MCF 10A (cell line): ENCODE measurements around the gene BATF3. TPM values are rescaled to one million over a fixed set of nuclear protein-coding genes. Genes with fewer than 3 reads are reported as not detected.
"Not testable (repeated sequence)": the region's sequence is repeated elsewhere in the genome, so short reads cannot be mapped to it uniquely, and the experiment has no call there.

Experiments used
- BruUV-seq: library from RNA; stranded (reverse); fragments of 400-500 nt; replicated peaks from 2 replicates; lab custom pipeline; 2021; lab: Mats Ljungman, UMichigan
- CTCF ChIA-PET: fragments of 300-600 bp; sonication (Branson Sonifier 250); formaldehyde crosslinking; extraction: SDS; loops from one replicate; lab custom pipeline; 2021; ENCODE audit warnings: antibody characterized with exemption, inconsistent platforms; lab: Yijun Ruan, JAX
- POLR2A ChIA-PET: fragments of 300-600, 350-650 bp; sonication (Branson Sonifier 250); formaldehyde crosslinking; extraction: SDS; loops from one replicate; lab custom pipeline; 2020; ENCODE audit warnings: antibody characterized with exemption, inconsistent platforms; lab: Yijun Ruan, JAX
- DNase-seq: peaks from one replicate; pipeline ENCODE4 v3.0.0-alpha.2; 2018; ENCODE audit not compliant: unreplicated experiment
- H3K27ac Mint-ChIP-seq: one replicate; pipeline ENCODE4 v1.8.0; 2022; ENCODE audit warnings: mild to moderate bottlenecking, low read depth, mixed read lengths; ENCODE audit not compliant: unreplicated experiment
- H3K27me3 Mint-ChIP-seq: one replicate; pipeline ENCODE4 v1.8.0; 2022; ENCODE audit warnings: mixed read lengths; ENCODE audit not compliant: insufficient read depth, unreplicated experiment
- H3K36me3 Mint-ChIP-seq: one replicate; pipeline ENCODE4 v1.8.0; 2022; ENCODE audit warnings: mild to moderate bottlenecking, moderate library complexity, mixed read lengths; ENCODE audit not compliant: insufficient read depth, unreplicated experiment
- H3K4me1 Mint-ChIP-seq: one replicate; pipeline ENCODE4 v1.8.0; 2022; ENCODE audit warnings: mixed read lengths; ENCODE audit not compliant: insufficient read depth, unreplicated experiment
- H3K4me3 Mint-ChIP-seq: one replicate; pipeline ENCODE4 v1.8.0; 2022; ENCODE audit warnings: mild to moderate bottlenecking, moderate library complexity, mixed read lengths; ENCODE audit not compliant: unreplicated experiment
- H3K9me3 Mint-ChIP-seq: one replicate; pipeline ENCODE4 v1.8.0; 2022; ENCODE audit warnings: mixed read lengths; ENCODE audit not compliant: unreplicated experiment
- intact Hi-C: fragments of 100-400 bp; cut with micrococcal nuclease; formaldehyde crosslinking; loops from 2 replicates; pipeline ENCODE4 v1.14.1; 2022
- total RNA-seq: library from RNA; stranded (reverse); gene quantifications from 2 replicates; pipeline ENCODE4 v1.2.3, GENCODE V29; 2022
- TF ChIP-seq, protein P1 (sequence below): fragments of 200-600 bp; IDR thresholded peaks from one replicate; pipeline ENCODE4 v1.8.0; 2022; ENCODE audit warnings: antibody characterized with exemption, mild to moderate bottlenecking; ENCODE audit not compliant: unreplicated experiment

Gene BATF3
- total RNA-seq, 1 experiment from 2014 or later, result 1.5 TPM

DNA sequence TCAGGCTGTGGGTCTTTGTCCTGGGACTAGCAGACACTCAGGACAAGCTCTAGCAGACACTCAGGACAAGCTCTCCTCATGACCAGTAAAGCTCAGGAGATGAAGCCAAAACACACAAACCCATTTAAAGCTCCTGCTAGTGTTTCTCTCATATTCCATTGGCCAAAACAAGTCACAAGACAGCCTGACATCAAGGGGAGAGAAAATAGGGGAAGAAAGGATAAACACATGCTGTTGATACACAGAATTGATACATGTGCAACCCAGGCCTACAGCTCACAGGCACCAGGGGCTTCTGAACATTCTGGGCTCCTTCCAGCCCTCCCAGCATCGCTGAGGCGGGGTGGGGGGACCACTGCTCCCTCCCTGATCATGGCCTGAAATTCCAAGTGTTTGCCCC is 55.8 kb downstream of the BATF3 start:
- BruUV-seq, result no TSS peak
- Mint-ChIP-seq H3K4me1 (no peaks in the 10 kb centered on the region), H3K4me3 (no peak overlapping the region), H3K36me3 (no peaks in the 10 kb centered on the region), H3K27me3 (peaks cover 41% of the 10 kb centered on the region), H3K27ac (no peak overlapping the region), H3K9me3 (no peaks in the 10 kb centered on the region)
- no peak for DNase-seq
- ChIA-PET POLR2A (interaction anchor here (1.0 kb wide), 1 partner anchor 174 kb away, joined by 3 read pairs; no protein-coding TSS in a partner anchor), CTCF (interaction anchor here (0.6 to 2.5 kb wide), 5 partner anchors 12 to 280 kb away, joined by 4 to 13 read pairs (median 5); no protein-coding TSS in a partner anchor)
- TF ChIP-seq, protein P1, sequence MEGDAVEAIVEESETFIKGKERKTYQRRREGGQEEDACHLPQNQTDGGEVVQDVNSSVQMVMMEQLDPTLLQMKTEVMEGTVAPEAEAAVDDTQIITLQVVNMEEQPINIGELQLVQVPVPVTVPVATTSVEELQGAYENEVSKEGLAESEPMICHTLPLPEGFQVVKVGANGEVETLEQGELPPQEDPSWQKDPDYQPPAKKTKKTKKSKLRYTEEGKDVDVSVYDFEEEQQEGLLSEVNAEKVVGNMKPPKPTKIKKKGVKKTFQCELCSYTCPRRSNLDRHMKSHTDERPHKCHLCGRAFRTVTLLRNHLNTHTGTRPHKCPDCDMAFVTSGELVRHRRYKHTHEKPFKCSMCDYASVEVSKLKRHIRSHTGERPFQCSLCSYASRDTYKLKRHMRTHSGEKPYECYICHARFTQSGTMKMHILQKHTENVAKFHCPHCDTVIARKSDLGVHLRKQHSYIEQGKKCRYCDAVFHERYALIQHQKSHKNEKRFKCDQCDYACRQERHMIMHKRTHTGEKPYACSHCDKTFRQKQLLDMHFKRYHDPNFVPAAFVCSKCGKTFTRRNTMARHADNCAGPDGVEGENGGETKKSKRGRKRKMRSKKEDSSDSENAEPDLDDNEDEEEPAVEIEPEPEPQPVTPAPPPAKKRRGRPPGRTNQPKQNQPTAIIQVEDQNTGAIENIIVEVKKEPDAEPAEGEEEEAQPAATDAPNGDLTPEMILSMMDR, result no peak
- intact Hi-C loops, result no loop called here

DNA sequence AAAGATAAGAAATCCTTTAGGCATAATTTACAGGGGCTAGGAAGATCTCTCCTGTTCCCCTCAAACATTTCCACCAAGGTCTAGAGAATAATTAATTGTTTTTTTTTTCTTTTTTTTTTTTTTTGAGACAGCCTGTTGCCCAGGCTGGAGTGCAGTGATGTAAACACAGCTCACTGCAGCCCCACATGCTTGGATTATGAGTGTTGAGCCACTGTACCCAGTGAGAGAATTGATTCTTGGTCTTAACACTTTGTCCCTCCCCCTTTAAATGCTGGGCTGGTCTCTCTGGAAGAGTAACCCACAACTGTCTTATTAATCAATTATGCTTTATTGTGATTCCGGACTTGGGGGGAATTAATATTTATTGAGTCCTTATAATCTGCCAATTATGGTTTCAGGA is 57.7 kb downstream of the BATF3 start:
- H3K36me3 Mint-ChIP-seq, result no peaks in the 10 kb centered on the region
- TF ChIP-seq, protein P1, result no peak
- no TSS peak for BruUV-seq
- H3K27ac Mint-ChIP-seq, result no peak overlapping the region
- ChIA-PET CTCF (interaction anchor here (0.6 to 2.9 kb wide), 4 partner anchors 12 to 165 kb away, joined by 3 to 24 read pairs (median 9); no protein-coding TSS in a partner anchor), POLR2A (interaction anchor here (0.7 to 1.3 kb wide), 2 partner anchors 34 to 354 kb away, joined by 3 read pairs; partner anchors contain the start of gene ATF3)
- DNase-seq, result no peak
- intact Hi-C loops, result no loop called here
- peaks cover 8% of the 10 kb centered on the region for H3K4me1 Mint-ChIP-seq
- H3K27me3 Mint-ChIP-seq, result peaks cover 55% of the 10 kb centered on the region
- H3K9me3 Mint-ChIP-seq, result no peaks in the 10 kb centered on the region
- no peak overlapping the region for H3K4me3 Mint-ChIP-seq

DNA sequence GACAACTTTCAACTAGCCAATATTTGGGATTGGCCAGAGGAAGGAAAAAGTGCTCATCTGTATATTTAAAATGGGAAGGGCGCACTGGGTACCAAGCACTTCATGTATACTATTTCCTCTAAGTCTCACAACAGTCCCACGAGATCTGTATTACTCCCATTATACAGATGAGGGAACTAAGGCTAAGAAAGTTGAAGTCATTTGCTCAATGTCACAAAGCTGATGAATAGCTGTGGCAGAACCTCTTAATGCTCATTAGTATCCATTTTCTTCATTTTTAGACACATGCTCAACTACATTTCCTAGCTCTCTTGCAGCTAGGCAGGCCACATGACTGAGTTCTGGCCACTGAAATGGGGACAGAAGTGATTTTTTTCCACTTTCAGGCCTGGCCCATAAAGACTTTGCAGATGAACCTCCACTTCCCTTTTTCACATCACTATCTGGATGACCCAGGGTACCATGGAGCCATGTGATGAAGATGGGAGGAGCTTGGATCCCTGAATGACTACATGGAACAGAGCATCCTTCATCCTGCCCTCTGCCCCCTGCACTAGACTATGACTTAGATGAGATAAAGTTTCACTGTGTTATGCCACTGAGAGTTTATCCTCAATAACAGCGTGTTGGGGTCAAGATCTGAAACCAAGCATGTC is 59.3 kb downstream of the BATF3 start:
- Mint-ChIP-seq H3K4me1 (peaks cover 16% of the 10 kb centered on the region), H3K9me3 (no peaks in the 10 kb centered on the region), H3K27ac (no peak overlapping the region), H3K4me3 (no peak overlapping the region), H3K36me3 (no peaks in the 10 kb centered on the region), H3K27me3 (peaks cover 46% of the 10 kb centered on the region)
- ChIA-PET CTCF (interaction anchor here (0.6 to 2.9 kb wide), 14 partner anchors 10 to 570 kb away, joined by 3 to 24 read pairs (median 4); no protein-coding TSS in a partner anchor), POLR2A (interaction anchor here (1.3 kb wide), 2 partner anchors 9 to 32 kb away, joined by 4 to 6 read pairs; partner anchors contain the start of gene ATF3)
- no TSS peak for BruUV-seq
- TF ChIP-seq, protein P1, result no peak
- intact Hi-C loops, result no loop called here
- DNase-seq, result no peak

DNA sequence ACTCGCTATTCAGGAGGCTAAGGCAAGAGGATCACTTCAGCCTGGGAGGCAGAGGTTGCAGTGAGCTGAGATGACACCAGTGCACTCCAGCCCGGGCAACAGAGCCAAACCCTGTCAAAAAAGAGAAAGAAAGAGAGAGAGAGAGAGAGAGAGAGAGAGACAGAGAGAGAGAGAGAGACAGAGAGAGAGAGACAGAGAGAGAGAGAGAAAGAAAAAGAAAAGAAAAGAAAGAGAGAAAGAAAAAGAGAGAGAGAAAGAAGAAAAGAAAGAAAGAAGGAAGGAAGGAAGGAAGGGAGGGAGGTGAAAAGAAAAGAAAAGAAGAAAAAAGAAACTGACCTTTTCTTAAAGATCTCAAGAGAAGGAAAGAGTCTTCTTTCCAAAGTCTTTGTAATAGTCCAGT is 60.1 kb downstream of the BATF3 start:
- CTCF ChIA-PET, result interaction anchor here (0.6 to 2.9 kb wide), 4 partner anchors 9 to 355 kb away, joined by 3 to 24 read pairs (median 4); no protein-coding TSS in a partner anchor
- intact Hi-C loops, H3K4me3 Mint-ChIP-seq, H3K36me3 Mint-ChIP-seq, DNase-seq, BruUV-seq, H3K9me3 Mint-ChIP-seq, POLR2A ChIA-PET, H3K27ac Mint-ChIP-seq: not testable (repeated sequence)
- peaks cover 39% of the 10 kb centered on the region for H3K27me3 Mint-ChIP-seq
- peaks cover 16% of the 10 kb centered on the region for H3K4me1 Mint-ChIP-seq
